ENCODE measurements around the gene CREG2.

- TF ChIP-seq CTCF (IDR thresholded peaks at IDR 0.05 in 8 of 11, conservative IDR thresholded peaks at IDR 0.05 in 3 of 11) (no peak), POLR2AphosphoS5 (IDR thresholded peaks at IDR 0.05) (no peak), POLR2A (IDR thresholded peaks at IDR 0.05) (no peak)
These were observed 56.1 kb downstream of the CREG2 start for GRCh38 chr2:101331202-101331601.

Data from spleen (tissue), 7 donors.